ENCODE data around the gene MTCP1. TPM values are rescaled to one million over a fixed set of nuclear protein-coding genes. Genes with fewer than 3 reads are reported as not detected.

The MTCP1 gene
- total RNA-seq, 1 experiment from 2014 or later: 11.3 TPM

DNA sequence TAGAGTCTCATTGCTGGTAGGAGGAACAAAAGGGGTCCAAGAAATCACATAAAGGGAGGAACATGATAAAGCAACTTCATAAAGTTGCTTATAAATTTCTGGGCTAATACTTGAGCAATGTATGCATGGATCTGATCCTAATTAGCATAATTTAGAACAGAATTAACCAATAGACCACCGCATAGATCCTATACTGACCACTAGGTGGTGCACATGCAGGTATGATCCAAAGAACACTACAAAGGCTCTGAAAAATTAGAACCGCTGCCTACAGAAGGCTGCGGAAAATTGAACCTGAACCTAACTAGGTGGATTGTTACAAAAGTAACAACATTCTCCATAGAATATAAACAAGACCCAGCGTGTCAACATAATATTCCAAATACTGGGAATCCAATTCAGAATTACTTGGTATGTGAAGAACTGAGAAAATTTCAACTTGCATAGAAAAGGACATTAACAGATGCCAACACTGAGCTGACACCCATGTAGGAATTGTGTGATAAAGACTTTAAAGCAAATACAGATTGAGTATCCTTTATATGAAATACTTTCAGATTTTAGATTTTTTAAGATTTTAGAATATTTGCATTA is 23.6 kb upstream of the MTCP1 start:
- POLR2A ChIA-PET: no interaction called here
- H3K36me3 ChIP-seq (ENCODE audit: control insufficient read depth, insufficient read depth, low read length): no peaks in the 10 kb centered on the region
- Mint-ChIP-seq H3K4me3 (ENCODE audit: unreplicated experiment) (no peak overlapping the region), H3K27ac (ENCODE audit: unreplicated experiment) (no peak overlapping the region), H3K27me3 (ENCODE audit: insufficient read depth, unreplicated experiment) (no peaks in the 10 kb centered on the region), H3K4me1 (ENCODE audit: low read depth, unreplicated experiment) (no peaks in the 10 kb centered on the region), H3K9me3 (ENCODE audit: unreplicated experiment) (no peaks in the 10 kb centered on the region), H3K36me3 (ENCODE audit: insufficient read depth, unreplicated experiment) (peaks cover 6% of the 10 kb centered on the region)
- H3K4me3 ChIP-seq (ENCODE audit: low read depth, low read length): no peak overlapping the region
- CTCF ChIA-PET: no interaction called here
- TF ChIP-seq, protein P1, sequence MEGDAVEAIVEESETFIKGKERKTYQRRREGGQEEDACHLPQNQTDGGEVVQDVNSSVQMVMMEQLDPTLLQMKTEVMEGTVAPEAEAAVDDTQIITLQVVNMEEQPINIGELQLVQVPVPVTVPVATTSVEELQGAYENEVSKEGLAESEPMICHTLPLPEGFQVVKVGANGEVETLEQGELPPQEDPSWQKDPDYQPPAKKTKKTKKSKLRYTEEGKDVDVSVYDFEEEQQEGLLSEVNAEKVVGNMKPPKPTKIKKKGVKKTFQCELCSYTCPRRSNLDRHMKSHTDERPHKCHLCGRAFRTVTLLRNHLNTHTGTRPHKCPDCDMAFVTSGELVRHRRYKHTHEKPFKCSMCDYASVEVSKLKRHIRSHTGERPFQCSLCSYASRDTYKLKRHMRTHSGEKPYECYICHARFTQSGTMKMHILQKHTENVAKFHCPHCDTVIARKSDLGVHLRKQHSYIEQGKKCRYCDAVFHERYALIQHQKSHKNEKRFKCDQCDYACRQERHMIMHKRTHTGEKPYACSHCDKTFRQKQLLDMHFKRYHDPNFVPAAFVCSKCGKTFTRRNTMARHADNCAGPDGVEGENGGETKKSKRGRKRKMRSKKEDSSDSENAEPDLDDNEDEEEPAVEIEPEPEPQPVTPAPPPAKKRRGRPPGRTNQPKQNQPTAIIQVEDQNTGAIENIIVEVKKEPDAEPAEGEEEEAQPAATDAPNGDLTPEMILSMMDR (IDR thresholded peaks at IDR 0.05; ENCODE audit: insufficient read depth in 1 of 2, low read depth in 1 of 2, low read length in 1 of 2, severe bottlenecking in 1 of 2, unreplicated experiment in 1 of 2): peak; percentile 33 to 38
- DNase-seq: peak in 1 of 2 experiments; percentile 30
- no peaks in the 10 kb centered on the region for H3K4me1 ChIP-seq
- no TSS peak for BruUV-seq (replicated peaks)
- H3K9me3 ChIP-seq: no peaks in the 10 kb centered on the region
- intact Hi-C loops (cut with micrococcal nuclease; ENCODE audit: unreplicated experiment): loop anchor here (1.0 kb wide), 1 partner anchor 726 kb away; no protein-coding TSS in a partner anchor
- H3K27me3 ChIP-seq (replicated peaks; ENCODE audit: control insufficient read depth, insufficient read depth, low read length): no peaks in the 10 kb centered on the region

GRCh38 chrX:155086961-155087735 is 16.2 kb upstream of the MTCP1 start:
- H3K4me1 ChIP-seq: no peaks in the 10 kb centered on the region
- BruUV-seq (replicated peaks): no TSS peak
- H3K27ac Mint-ChIP-seq (ENCODE audit: unreplicated experiment): no peak overlapping the region
- peaks cover 1% of the 10 kb centered on the region; the same call in 1 of the 2 replicates for H3K36me3 ChIP-seq (ENCODE audit: control insufficient read depth, insufficient read depth, low read length)
- CTCF ChIA-PET: interaction anchor here (0.7 kb wide), 1 partner anchor 99 kb away, joined by 3 read pairs; no protein-coding TSS in a partner anchor
- H3K27me3 ChIP-seq (replicated peaks; ENCODE audit: control insufficient read depth, insufficient read depth, low read length): no peaks in the 10 kb centered on the region
- H3K4me1 Mint-ChIP-seq (ENCODE audit: low read depth, unreplicated experiment): no peaks in the 10 kb centered on the region
- POLR2A ChIA-PET: no interaction called here
- intact Hi-C loops (cut with micrococcal nuclease; ENCODE audit: unreplicated experiment): no loop called here
- H3K4me3 Mint-ChIP-seq (ENCODE audit: unreplicated experiment): no peak overlapping the region
- H3K36me3 Mint-ChIP-seq (ENCODE audit: insufficient read depth, unreplicated experiment): no peaks in the 10 kb centered on the region
- H3K4me3 ChIP-seq (ENCODE audit: low read depth, low read length): no peak overlapping the region
- no peak for DNase-seq
- no peaks in the 10 kb centered on the region for H3K9me3 ChIP-seq
- TF ChIP-seq, protein P1 (IDR thresholded peaks at IDR 0.05; ENCODE audit: insufficient read depth in 1 of 2, low read depth in 1 of 2, low read length in 1 of 2, severe bottlenecking in 1 of 2, unreplicated experiment in 1 of 2): no peak
- H3K9me3 Mint-ChIP-seq (ENCODE audit: unreplicated experiment): no peaks in the 10 kb centered on the region
- no peaks in the 10 kb centered on the region for H3K27me3 Mint-ChIP-seq (ENCODE audit: insufficient read depth, unreplicated experiment)

- H3K4me3 Mint-ChIP-seq (ENCODE audit: unreplicated experiment): no peak overlapping the region
- intact Hi-C loops (cut with micrococcal nuclease; ENCODE audit: unreplicated experiment): no loop called here
- H3K9me3 ChIP-seq: no peaks in the 10 kb centered on the region
- no peaks in the 10 kb centered on the region for H3K27me3 ChIP-seq (replicated peaks; ENCODE audit: control insufficient read depth, insufficient read depth, low read length)
- TF ChIP-seq, protein P1 (IDR thresholded peaks at IDR 0.05; ENCODE audit: insufficient read depth in 1 of 2, low read depth in 1 of 2, low read length in 1 of 2, severe bottlenecking in 1 of 2, unreplicated experiment in 1 of 2): peak in 1 of 2 experiments; percentile 35
- BruUV-seq (replicated peaks): no TSS peak
- POLR2A ChIA-PET: no interaction called here
- no peak overlapping the region for H3K27ac Mint-ChIP-seq (ENCODE audit: unreplicated experiment)
- peaks cover 1% of the 10 kb centered on the region; the same call in 1 of the 2 replicates for H3K36me3 ChIP-seq (ENCODE audit: control insufficient read depth, insufficient read depth, low read length)
- H3K9me3 Mint-ChIP-seq (ENCODE audit: unreplicated experiment): no peaks in the 10 kb centered on the region
- CTCF ChIA-PET: interaction anchor here (0.7 kb wide), 1 partner anchor 98 kb away, joined by 3 read pairs; no protein-coding TSS in a partner anchor
- H3K27me3 Mint-ChIP-seq (ENCODE audit: insufficient read depth, unreplicated experiment): no peaks in the 10 kb centered on the region
- DNase-seq: peak; percentile 35 to 50
- H3K4me3 ChIP-seq (ENCODE audit: low read depth, low read length): no peak overlapping the region
- H3K4me1 Mint-ChIP-seq (ENCODE audit: low read depth, unreplicated experiment): no peaks in the 10 kb centered on the region
- no peaks in the 10 kb centered on the region for H3K36me3 Mint-ChIP-seq (ENCODE audit: insufficient read depth, unreplicated experiment)
- no peaks in the 10 kb centered on the region for H3K4me1 ChIP-seq
Observed at GRCh38 chrX:155086202-155086840, 15.4 kb upstream of the MTCP1 start.
